ENCODE measurements around the gene LDLRAP1. TPM values are rescaled to one million over a fixed set of nuclear protein-coding genes. Genes with fewer than 3 reads are reported as not detected.

LDLRAP1 gene
- total and polyA plus RNA-seq, 7 donors, result 5.6 to 12.9 (median 10.5) TPM

- H3K27ac ChIP-seq, result peak overlapping the region; percentile 76
- TF ChIP-seq CTCF (IDR thresholded peaks at IDR 0.05), result no peak
Observed at GRCh38 chr1:25548601-25549000, 5.2 kb downstream of the LDLRAP1 start.

GRCh38 chr1:25549273-25550154 is 6.1 kb downstream of the LDLRAP1 start:
- intact Hi-C loops (cut with DNase I), result loop anchor here in 1 of 2 donors (5.0 kb wide), 1 partner anchor 248 kb away; no protein-coding TSS in a partner anchor
- no peak for TF ChIP-seq CTCF (IDR thresholded peaks at IDR 0.05)
- H3K27ac ChIP-seq, result peak overlapping the region; percentile 76
- H3K4me1 ChIP-seq, result peaks cover 73% of the 10 kb centered on the region
- H3K36me3 ChIP-seq (ENCODE audit: insufficient read depth in 1 of 2, low read depth in 1 of 2), result peaks cover 0 to under 1% of the 10 kb centered on the region in 2 donors
- H3K27me3 ChIP-seq (ENCODE audit: insufficient read depth in 3 of 3, low read length in 2 of 3), result no peaks in the 10 kb centered on the region
- DNase-seq (peak in 1 of 2 donors; percentile 80), ATAC-seq (peak; percentile 71 to 88 (median 84))
- H3K4me3 ChIP-seq, result peak overlapping the region; percentile 3
- H3K9me3 ChIP-seq, result no peaks in the 10 kb centered on the region
- 34 to 39% (median 35%) methylated on average over 18 to 19 of the region's 19 CpGs for WGBS, 3 donors

More at GRCh38 chr1:25548601-25549000, 5.2 kb downstream of the LDLRAP1 start:
- no peaks in the 10 kb centered on the region for H3K27me3 ChIP-seq (ENCODE audit: insufficient read depth in 3 of 3, low read length in 2 of 3)
- 58 to 83% (median 61%) methylated on average over 4 of the region's 4 CpGs for WGBS, 3 donors
- peak overlapping the region; percentile 3 for H3K4me3 ChIP-seq
- H3K36me3 ChIP-seq (ENCODE audit: insufficient read depth in 1 of 2, low read depth in 1 of 2), result no peaks in the 10 kb centered on the region
- intact Hi-C loops (cut with DNase I), result loop anchor here in 1 of 2 donors (5.0 kb wide), 1 partner anchor 249 kb away; no protein-coding TSS in a partner anchor
- H3K4me1 ChIP-seq, result peaks cover 67% of the 10 kb centered on the region
- no peaks in the 10 kb centered on the region for H3K9me3 ChIP-seq
- ATAC-seq (no peak), DNase-seq (no peak)

- Histone ChIP-seq H3K4me3 (no peak overlapping the region), H3K27me3 (ENCODE audit: insufficient read depth in 3 of 3, low read length in 2 of 3) (no peaks in the 10 kb centered on the region), H3K9me3 (no peaks in the 10 kb centered on the region), H3K27ac (peak overlapping the region; percentile 76), H3K36me3 (ENCODE audit: insufficient read depth in 1 of 2, low read depth in 1 of 2) (peaks cover 0 to 3% of the 10 kb centered on the region in 2 donors), H3K4me1 (peaks cover 76% of the 10 kb centered on the region)
- no peak for TF ChIP-seq CTCF (IDR thresholded peaks at IDR 0.05)
- WGBS, 3 donors, result 54 to 55% (median 54%) methylated on average over 2 of the region's 2 CpGs
- intact Hi-C loops (cut with DNase I), result no loop called here
- DNase-seq (no peak), ATAC-seq (peak in 2 of 4 donors; percentile 29 to 43)
Observed at GRCh38 chr1:25550155-25550506, 6.7 kb downstream of the LDLRAP1 start.

GRCh38 chr1:25550683-25551310 is 7.4 kb downstream of the LDLRAP1 start:
- 52 to 73% (median 60%) methylated on average over 3 of the region's 3 CpGs for WGBS, 3 donors
- Histone ChIP-seq H3K4me3 (no peak overlapping the region), H3K4me1 (peaks cover 76% of the 10 kb centered on the region), H3K9me3 (no peaks in the 10 kb centered on the region), H3K27ac (peak overlapping the region; percentile 76), H3K36me3 (ENCODE audit: insufficient read depth in 1 of 2, low read depth in 1 of 2) (peaks cover 0 to 8% of the 10 kb centered on the region in 2 donors), H3K27me3 (ENCODE audit: insufficient read depth in 3 of 3, low read length in 2 of 3) (no peaks in the 10 kb centered on the region)
- intact Hi-C loops (cut with DNase I), result no loop called here
- no peak for DNase-seq
- no peak for ATAC-seq
- no peak for TF ChIP-seq CTCF (IDR thresholded peaks at IDR 0.05)
